Activated CD8-positive, alpha-beta memory T cell treated with anti-CD3 and anti-CD28 coated beads for 48 hours (primary cell): Measurements from ENCODE around the gene ZNF471.

Experiments used
- DNase-seq, 3 experiments: peaks; one replicate each; pipeline ENCODE4 v3.0.0-alpha.2; 2020; ENCODE audit warnings: low read depth in 2 of 3, low spot score in 2 of 3

Gene ZNF471

DNA sequence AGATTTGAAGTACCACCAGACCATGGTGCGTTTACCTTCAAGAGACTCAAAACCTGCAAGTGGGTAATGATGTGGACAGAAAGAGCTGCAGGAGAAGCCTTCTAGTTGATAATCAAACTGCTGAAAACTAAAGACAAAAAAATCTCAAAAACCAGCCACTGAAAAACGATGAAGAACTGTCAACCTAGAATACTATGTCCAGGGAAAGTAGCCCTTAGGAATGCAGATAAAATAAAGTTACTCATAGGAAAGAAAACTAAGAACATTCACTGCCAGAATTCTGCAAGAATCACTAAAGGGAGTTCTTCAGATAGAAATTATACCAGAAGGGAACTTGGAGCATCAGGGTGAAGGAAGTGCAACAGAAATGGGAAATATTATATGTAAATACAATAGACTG is 64.9 kb downstream of the ZNF471 start:
- DNase-seq = no peak

DNA sequence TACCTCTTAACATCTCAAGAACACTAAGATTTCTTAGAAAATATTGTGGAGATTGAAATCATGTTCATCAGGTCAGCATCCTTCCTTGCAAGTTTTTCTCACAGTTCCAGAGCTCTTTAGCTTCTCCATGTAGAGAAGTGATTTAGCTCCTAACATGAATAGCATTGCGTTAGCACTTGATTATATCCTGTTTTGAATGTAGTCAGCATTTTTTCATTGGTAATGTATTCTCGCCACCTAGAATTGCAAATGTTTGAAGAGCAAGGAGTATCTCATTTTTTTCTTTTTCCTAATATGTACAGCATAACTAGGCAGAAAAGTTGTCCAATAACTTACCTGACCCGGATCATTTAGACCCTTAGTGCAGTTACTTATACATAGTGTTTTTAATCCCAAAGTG is 66.3 kb downstream of the ZNF471 start:
- DNase-seq = no peak

DNA sequence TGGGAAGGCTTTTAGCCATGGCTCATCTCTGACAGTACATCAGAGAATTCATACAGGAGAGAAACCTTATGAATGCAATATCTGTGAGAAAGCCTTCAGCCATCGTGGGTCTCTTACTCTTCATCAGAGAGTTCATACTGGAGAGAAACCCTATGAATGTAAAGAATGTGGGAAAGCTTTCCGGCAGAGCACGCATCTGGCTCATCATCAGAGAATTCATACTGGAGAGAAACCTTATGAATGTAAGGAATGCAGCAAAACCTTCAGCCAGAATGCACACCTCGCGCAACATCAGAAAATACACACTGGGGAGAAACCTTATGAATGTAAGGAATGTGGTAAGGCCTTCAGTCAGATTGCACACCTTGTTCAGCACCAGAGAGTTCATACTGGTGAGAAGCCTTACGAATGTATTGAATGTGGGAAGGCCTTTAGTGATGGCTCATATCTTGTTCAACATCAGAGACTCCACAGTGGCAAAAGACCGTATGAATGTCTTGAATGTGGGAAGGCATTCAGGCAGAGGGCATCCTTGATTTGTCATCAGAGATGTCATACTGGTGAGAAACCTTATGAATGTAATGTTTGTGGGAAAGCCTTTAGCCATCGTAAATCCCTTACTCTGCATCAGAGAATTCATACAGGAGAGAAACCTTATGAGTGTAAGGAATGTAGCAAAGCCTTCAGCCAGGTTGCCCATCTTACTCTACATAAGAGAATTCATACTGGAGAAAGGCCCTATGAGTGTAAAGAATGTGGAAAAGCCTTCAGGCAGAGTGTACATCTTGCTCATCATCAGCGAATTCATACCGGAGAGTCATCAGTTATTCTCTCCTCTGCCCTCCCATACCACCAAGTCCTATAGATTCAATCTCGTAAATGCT is 70.3 kb downstream of the ZNF471 start:
- no peak for DNase-seq
